Stimulated activated CD4-positive, alpha-beta T cell treated with anti-CD3 and anti-CD28 coated beads, Interleukin-12 subunit alpha, Interleukin-12 subunit beta, amount 100 ng/mL, for 4 hours (primary cell): Measurements from ENCODE around the gene ARL3.
A peak's percentile ranks its signal among the peaks of the same experiment; 100 is the strongest.
"Not testable (repeated sequence)": the region's sequence is repeated elsewhere in the genome, so short reads cannot be mapped to it uniquely, and the experiment has no call there.

Experiments used
- DNase-seq: peaks from one replicate; pipeline ENCODE4 v3.0.0-alpha.2; 2020

ARL3 gene

DNA sequence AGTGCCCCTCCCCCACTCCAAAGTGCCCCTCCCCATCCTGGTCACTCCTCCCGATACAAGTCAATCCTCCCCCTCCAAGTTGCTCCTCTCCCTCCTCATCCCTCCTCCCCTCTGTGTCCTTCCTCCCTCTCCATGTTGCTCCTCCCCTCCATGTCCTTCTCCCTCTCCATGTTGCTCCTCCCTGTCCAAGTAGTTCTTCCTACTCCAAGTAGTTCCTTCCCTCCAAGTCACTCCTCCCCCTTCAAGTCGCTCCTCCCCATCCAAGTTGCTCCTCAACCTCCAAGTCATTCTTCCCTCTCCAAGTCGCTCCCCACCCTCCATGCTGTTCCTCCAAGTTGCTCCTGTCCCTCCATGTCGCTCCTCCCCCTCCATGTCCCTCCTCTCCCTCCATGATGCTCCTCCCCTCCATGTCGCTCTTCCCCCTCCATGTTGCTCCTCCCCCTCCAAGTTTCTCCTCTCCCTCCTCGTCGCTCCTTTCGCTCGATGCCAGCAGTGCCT is 20.9 kb upstream of the ARL3 start:
- DNase-seq, result no peak

DNA sequence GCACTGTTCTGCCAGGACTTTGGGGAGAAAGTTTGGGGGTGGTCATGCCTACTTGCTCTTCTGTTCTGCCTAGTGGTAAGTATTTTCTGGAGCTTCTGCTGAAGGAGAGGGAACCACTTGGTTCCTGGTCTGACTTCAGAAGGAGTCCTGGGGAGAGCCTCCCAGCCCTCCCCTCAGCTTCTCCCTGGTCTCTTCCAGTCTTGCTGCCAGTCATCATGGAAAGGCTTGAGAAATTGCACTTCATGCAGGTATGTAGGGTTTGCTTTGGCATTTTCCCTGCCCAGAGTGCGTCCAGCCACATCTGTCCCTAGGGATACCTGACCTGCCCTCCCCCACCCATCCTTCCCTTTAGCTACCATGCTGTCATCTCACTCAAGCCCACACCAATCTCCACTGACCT is 18.5 kb upstream of the ARL3 start:
- DNase-seq, result no peak

- DNase-seq, result no peak
These were observed 17.1 kb upstream of the ARL3 start for GRCh38 chr10:102731222-102731800.

DNA sequence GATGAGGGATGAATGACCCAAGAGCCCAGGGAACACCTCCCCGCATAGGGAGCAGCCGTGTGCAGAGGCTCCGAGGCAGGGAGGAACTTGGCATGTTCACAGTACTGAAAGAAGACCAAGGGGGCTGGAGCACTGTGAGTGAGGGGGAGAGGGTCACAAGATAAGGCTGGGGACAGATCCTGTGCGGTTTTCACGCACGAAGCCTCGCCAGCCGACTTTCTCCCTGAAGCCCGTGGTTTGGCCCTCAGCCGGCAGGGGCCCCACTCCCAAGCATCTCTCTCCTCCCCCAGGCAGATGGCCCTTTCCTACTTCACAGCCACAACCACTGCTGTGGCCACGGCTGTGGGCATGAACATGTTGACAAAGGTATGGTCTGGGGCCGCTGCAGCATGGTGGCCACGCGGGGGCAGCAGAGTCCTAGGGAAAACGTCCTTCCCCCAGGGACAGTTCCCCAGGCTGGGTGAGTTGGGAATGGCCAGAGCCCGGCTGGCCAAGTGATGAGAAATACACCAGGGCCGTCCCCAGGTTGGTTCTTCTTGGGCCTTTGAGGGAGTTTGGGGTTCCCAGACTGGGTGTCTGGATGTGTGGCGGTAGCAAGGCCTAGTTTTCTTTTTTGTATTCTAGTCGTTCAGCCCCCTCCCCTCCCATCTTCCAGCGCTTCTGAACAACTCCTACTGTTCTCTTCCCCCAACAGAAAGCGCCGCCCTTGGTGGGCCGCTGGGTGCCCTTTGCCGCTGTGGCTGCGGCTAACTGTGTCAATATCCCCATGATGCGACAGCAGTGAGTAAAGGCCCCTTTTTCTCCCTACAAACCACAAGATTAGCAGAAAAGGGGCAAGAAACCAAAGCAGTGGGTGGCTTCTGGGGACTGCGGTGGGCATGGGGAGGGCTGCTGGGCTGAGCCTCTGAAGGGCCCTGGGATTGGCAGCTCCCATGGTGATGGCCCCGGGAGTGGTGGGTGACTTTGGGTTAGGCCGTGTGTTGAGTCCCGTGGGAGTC is 15.1 kb upstream of the ARL3 start:
- peak; percentile 46 for DNase-seq

GRCh38 chr10:102727037-102727818 is 13.0 kb upstream of the ARL3 start:
- no peak for DNase-seq

DNA sequence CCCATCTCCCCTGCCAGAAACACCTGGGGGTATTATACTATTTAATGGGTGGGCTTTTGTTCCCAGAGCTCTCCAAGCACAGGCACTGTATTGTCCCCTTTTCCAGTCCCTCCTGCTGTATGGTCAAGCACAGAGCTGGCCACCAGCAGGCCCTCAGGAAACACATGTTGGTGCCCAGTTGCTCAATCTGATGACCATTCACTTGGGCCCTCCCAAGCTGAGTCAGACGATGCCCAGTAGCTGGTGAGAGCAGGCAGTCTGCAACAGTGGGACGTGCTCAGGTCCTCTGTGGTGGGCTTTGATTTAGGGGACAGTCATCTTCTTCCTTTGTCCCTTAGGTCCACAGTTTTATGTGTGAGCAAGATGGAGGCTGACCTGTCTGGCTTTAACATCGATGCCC is 12.1 kb upstream of the ARL3 start:
- DNase-seq, result no peak

GRCh38 chr10:102723989-102724388 is 9.8 kb upstream of the ARL3 start:
- no peak for DNase-seq

DNA sequence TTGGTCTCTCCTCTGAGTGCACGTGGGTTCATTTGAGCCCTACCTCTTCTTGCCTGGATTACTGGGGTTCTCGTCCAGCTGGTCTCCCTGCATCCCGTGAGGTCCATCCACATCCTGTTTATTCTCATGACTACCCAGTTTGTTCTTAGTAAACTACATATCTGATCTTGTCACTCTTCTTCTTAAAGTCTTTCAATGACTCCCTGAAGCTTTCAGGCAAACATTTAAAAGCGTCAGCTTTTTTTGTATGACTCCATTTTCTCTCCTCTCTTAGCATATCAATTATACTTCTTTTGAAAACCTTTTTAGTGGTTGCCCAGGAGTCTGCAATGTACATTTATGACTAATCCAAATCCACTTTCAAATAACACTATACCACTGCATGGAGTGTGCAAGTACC is 7.8 kb upstream of the ARL3 start:
- DNase-seq, result no peak

GRCh38 chr10:102720775-102721301 is 6.6 kb upstream of the ARL3 start:
- DNase-seq, result no peak

GRCh38 chr10:102720337-102720736 is 6.1 kb upstream of the ARL3 start:
- no peak for DNase-seq

GRCh38 chr10:102718220-102718619 is 4.0 kb upstream of the ARL3 start:
- DNase-seq, result no peak

DNA sequence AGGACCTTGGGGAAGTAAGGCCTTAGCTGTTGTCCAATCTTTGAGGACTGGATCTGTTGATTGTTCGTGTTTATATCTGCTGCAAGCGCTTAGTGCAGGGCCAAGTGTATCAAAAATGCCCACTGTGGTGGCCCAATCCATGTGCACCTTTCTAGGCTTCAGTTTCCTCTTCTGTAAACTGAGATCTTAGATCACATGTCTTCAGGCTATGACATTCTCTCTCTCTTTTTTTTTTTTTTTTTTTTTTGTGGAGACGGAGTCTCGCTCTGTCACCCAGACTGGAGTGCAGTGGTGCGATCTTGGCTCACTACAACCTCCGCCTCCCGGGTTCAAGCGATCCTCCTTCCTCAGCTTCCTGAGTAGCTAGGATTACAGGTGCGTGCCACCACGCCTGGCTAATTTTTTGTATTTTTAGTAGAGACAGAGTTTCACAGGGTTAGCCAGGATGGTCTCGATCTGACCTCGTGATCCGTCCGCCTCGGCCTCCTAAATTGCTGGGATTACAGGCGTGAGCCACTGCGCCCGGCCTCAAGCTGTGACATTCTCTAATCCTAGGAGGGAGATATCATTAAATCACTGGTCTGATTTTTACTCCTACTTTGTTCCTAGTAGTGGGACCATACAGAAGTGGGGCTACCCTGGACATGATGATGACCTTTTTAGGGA is 2.8 kb upstream of the ARL3 start:
- not testable (repeated sequence) for DNase-seq

DNA sequence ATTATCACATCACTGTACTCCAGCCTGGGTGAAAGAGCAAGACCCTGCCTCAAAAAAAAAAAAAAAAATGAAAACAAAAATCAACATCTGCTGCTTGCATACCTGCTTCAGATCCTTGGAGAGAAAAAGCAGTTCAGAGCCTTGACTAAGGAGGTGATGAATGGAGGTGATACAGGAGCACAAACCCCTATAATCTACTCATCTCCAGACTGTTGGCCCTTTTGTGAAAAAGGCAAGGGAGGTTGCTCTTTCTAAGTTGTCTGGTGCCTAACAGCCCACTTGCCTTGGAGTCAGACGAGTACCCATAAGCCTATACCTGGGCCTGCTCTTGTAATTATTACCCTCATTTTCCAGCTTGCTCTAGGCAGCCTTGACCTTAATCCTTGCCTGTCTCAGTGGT is 1.7 kb upstream of the ARL3 start:
- DNase-seq, result no peak

DNA sequence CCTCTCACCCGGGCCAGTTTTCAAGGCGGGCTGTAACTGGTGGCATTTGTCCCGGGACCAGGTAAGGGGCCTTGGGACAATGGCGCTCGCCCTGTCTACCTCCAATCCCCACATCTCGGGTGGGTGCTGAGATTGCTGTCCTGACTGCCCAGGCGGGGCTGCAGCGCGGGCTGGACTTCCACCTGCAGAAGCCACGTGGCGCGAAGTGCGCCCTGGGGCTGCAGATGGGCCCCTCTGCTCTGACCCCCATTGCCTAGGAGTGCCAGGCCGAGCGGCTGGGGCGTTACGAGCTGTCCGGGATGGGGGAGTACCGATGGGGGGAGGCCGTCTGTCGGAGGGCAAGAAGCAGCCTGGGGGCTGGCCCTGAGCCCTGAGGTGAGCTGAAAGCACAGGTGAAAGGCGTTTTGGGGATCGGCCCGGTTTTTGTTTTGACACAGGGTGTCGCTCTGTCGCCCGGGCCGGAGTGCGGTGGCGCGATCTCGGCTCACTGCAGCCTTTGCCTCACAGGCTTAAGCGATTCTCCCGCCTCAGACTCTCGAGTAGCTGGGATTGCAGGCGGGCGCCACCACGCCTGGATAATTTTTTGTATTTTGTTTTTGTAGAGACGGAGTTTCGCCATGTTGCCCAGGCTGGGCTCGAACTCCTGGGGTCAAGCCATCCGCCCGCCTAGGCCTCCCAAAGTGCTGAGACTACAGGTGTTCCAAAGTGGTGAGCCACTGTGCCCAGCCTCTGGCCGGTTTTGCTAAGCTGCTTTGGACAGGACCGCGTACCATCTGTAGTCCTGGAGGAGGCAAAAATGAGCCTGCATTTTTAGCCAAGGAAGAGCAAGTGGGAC is 641 bp upstream of the ARL3 start, which contains the start of gene SFXN2:
Gene SFXN2, plus strand, starts transcription at position 16 of the 835 bp plus-strand sequence. CDS start 12,001 bp downstream, outside the sequence.
- peak; percentile 43 for DNase-seq

DNA sequence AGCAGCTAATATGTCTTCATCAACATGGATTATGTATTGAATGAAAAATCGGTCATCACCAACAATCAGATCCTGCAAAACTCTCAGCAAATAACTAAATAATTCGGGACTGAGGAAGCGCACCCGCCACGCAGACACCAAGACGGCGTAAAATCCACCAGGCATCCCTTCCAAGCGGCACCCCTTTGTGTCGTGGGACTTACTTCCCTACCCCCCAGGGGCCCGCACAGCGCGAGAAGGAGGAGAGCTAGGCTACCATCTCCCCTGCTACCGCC is 721 bp downstream of the ARL3 start:
- DNase-seq, result peak; percentile 54

DNA sequence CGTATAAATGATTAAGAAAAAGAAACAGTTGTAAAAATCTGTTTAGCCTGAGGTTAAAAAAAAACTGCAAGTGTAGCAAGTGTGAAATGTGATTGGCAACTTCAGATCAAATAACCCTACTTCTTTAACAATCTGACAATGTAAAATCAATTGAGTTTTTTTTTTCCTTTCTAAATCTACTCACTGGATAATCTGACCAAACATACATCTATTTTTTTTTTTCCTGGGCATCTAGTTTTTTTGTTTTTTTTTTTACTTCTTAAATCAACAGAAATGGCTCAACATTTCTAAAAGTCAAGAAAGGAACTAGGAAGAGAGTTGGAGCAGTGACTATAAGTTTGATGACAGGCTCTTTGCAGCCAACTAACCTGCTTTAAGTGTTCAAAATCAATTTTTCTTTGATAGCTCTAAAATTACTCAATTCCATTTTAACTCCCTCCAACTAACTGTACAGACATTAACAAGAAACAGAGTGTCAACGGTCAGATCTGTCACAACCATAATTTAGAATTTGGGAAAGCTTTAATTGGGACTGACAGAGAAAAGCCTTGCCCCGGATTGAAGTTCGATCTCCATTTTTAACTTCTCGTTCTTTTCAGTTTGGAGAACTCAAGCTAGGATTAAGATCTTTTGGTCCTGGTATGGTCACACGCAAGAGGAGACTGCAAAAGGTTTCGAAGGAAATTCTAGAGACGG is 1.2 kb downstream of the ARL3 start:
- DNase-seq, result no peak

DNA sequence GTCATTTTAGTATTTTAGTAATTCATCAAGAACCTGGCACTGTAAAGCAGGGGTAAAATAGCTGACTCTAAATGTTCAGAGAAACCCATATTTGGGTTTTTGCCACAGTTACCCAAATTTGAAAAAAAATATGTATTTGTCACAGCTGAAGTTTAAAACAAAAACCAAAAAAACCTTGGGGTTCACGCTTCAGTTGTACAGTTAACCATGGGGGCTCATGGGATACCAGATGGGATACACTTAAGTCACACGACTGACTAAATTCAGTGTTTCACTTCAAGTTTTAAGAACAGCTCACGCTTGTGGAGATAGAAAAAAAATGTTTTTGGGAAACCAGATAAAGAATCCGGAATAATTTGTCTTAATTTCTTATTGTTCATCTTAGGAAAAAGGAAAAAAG is 2.1 kb downstream of the ARL3 start:
- no peak for DNase-seq

- DNase-seq, result no peak
These were observed 3.6 kb downstream of the ARL3 start for GRCh38 chr10:102710609-102711008.

GRCh38 chr10:102705531-102705930 is 8.7 kb downstream of the ARL3 start:
- no peak for DNase-seq

- no peak for DNase-seq
These were observed 9.3 kb downstream of the ARL3 start for GRCh38 chr10:102704915-102705314.

- DNase-seq, result no peak
These were observed 11.5 kb downstream of the ARL3 start for GRCh38 chr10:102702742-102703141.
